HEK293 (cell line): ENCODE measurements around the gene RABL3.

Source experiments
- CTCF ChIA-PET: fragments of 350-600 bp; formaldehyde crosslinking; extraction: SDS; loops from one replicate; lab custom pipeline; 2021; ENCODE audit warnings: antibody characterized with exemption; lab: Yijun Ruan, JAX
- POLR2A ChIA-PET: fragments of 300-600 bp; formaldehyde crosslinking; extraction: SDS; loops from one replicate; lab custom pipeline; 2020; ENCODE audit warnings: antibody characterized with exemption, inconsistent platforms; lab: Yijun Ruan, JAX
- H3K27ac ChIP-seq: fragments of 200-500 bp; sonication (Bioruptor generic); 2 replicates; pipeline ENCODE4 v1.5.1; 2014; ENCODE audit warnings: low read depth, low read length, control low read depth, inconsistent platforms; ENCODE audit errors: extremely low read depth
- H3K36me3 ChIP-seq, 2 experiments: fragments of 200-500 bp in 1 of 2; sonication (Bioruptor generic) in 1 of 2; 1 replicate in 1 of 2; 2 replicates in 1 of 2; pipeline ENCODE4 v1.5.1; 2014 to 2017; ENCODE audit warnings: inconsistent platforms in 2 of 2, low read length in 2 of 2; ENCODE audit not compliant: control insufficient read depth in 2 of 2, insufficient read depth in 1 of 2
- H3K4me1 ChIP-seq: fragments of 200-500 bp; sonication (Bioruptor generic); 2 replicates; pipeline ENCODE4 v1.5.1; 2014; ENCODE audit warnings: mild to moderate bottlenecking, low read length, inconsistent platforms; ENCODE audit not compliant: control insufficient read depth, insufficient read depth
- H3K4me3 ChIP-seq: 2 replicates; pipeline ENCODE4 v1.5.1; 2011; ENCODE audit warnings: low read depth, mild to moderate bottlenecking, control low read depth, low read length, moderate library complexity
- H3K9me3 ChIP-seq: fragments of 200-500 bp; sonication (Bioruptor generic); 2 replicates; pipeline ENCODE4 v1.5.1; 2014; ENCODE audit warnings: low read depth, low read length, inconsistent platforms; ENCODE audit not compliant: control insufficient read depth, insufficient read depth
- GFI1B ChIP-seq: fragments of 450-650 bp; formaldehyde crosslinking; IDR thresholded peaks from 2 replicates; pipeline ENCODE4 v1.5.1; 2016; ENCODE audit warnings: missing biosample characterization, missing genetic modification characterization
- KLF9 ChIP-seq: fragments of 450-650 bp; formaldehyde crosslinking; IDR thresholded peaks from 2 replicates; pipeline ENCODE4 v1.5.1; 2016; ENCODE audit warnings: missing biosample characterization, missing genetic modification characterization, low read depth
- RBAK ChIP-seq: fragments of 450-650 bp; formaldehyde crosslinking; IDR thresholded peaks from 2 replicates; pipeline ENCODE4 v1.5.1; 2016; ENCODE audit warnings: missing biosample characterization, missing genetic modification characterization
- TCF7L2 ChIP-seq: IDR thresholded peaks from 2 replicates; pipeline ENCODE4 v1.6.1; 2011; ENCODE audit warnings: low read depth, mild to moderate bottlenecking, inconsistent platforms, low read length, moderate library complexity, borderline replicate concordance
- ZEB2 ChIP-seq: fragments of 450-650 bp; formaldehyde crosslinking; IDR thresholded peaks from 2 replicates; pipeline ENCODE4 v1.5.1; 2016; ENCODE audit warnings: missing biosample characterization, missing genetic modification characterization
- ZFP37 ChIP-seq: fragments of 450-650 bp; formaldehyde crosslinking; IDR thresholded peaks from 2 replicates; pipeline ENCODE4 v1.5.1; 2016; ENCODE audit warnings: missing biosample characterization, missing genetic modification characterization
- ZNF112 ChIP-seq: fragments of 450-650 bp; formaldehyde crosslinking; IDR thresholded peaks from 2 replicates; pipeline ENCODE4 v1.5.0; 2017; ENCODE audit warnings: missing biosample characterization, missing genetic modification characterization
- ZNF132 ChIP-seq: fragments of 450-650 bp; formaldehyde crosslinking; IDR thresholded peaks from 2 replicates; pipeline ENCODE4 v1.5.1; 2017; ENCODE audit warnings: missing biosample characterization, missing genetic modification characterization, borderline replicate concordance
- ZNF2 ChIP-seq: fragments of 450-650 bp; formaldehyde crosslinking; IDR thresholded peaks from 2 replicates; pipeline ENCODE4 v1.5.1; 2016; ENCODE audit warnings: missing biosample characterization, missing genetic modification characterization
- ZNF274 ChIP-seq, 2 experiments: fragments of 200-500 bp in 1 of 2; fragments of 450-650 bp in 1 of 2; sonication (Bioruptor generic) in 1 of 2; formaldehyde crosslinking in 1 of 2; IDR thresholded peaks; 2 replicates each; pipeline versions ENCODE4 v1.5.1 to v1.6.1; 2014 to 2016; ENCODE audit warnings: borderline replicate concordance in 1 of 2, inconsistent platforms in 1 of 2, low read length in 1 of 2, missing biosample characterization in 1 of 2, missing genetic modification characterization in 1 of 2
- ZNF280D ChIP-seq: fragments of 450-650 bp; formaldehyde crosslinking; IDR thresholded peaks from 2 replicates; pipeline ENCODE4 v1.5.1; 2016; ENCODE audit warnings: missing biosample characterization, missing genetic modification characterization
- ZNF473 ChIP-seq: fragments of 450-650 bp; formaldehyde crosslinking; IDR thresholded peaks from 2 replicates; pipeline ENCODE4 v1.5.1; 2017; ENCODE audit warnings: missing biosample characterization, missing genetic modification characterization
- ZNF48 ChIP-seq: fragments of 450-650 bp; formaldehyde crosslinking; IDR thresholded peaks from 2 replicates; pipeline ENCODE4 v1.5.1; 2016; ENCODE audit warnings: missing biosample characterization, missing genetic modification characterization
- ZNF600 ChIP-seq: fragments of 450-650 bp; formaldehyde crosslinking; IDR thresholded peaks from 2 replicates; pipeline ENCODE4 v1.5.1; 2016; ENCODE audit warnings: missing biosample characterization, missing genetic modification characterization
- ZNF610 ChIP-seq: fragments of 450-650 bp; formaldehyde crosslinking; IDR thresholded peaks from 2 replicates; pipeline ENCODE4 v1.5.1; 2016; ENCODE audit warnings: missing biosample characterization, missing genetic modification characterization, borderline replicate concordance
- ZNF639 ChIP-seq: fragments of 450-650 bp; formaldehyde crosslinking; IDR thresholded peaks from 2 replicates; pipeline ENCODE4 v1.5.1; 2016; ENCODE audit warnings: missing biosample characterization, missing genetic modification characterization
- ZNF664 ChIP-seq: fragments of 450-650 bp; formaldehyde crosslinking; IDR thresholded peaks from 2 replicates; pipeline ENCODE4 v1.5.1; 2016; ENCODE audit warnings: missing biosample characterization, missing genetic modification characterization
- TF ChIP-seq, protein P1 (sequence below): fragments of 450-650 bp; formaldehyde crosslinking; IDR thresholded peaks from 2 replicates; pipeline ENCODE4 v1.5.1; 2016; ENCODE audit warnings: missing biosample characterization, missing genetic modification characterization
- TF ChIP-seq, protein P2 (sequence below): fragments of 450-650 bp; IDR thresholded peaks from 2 replicates; pipeline ENCODE4 v1.5.1; 2018; ENCODE audit warnings: missing biosample characterization, missing genetic modification characterization

RABL3 gene

GRCh38 chr3:120659834-120660233 lies 82.5 kb downstream of the RABL3 start:
- TF ChIP-seq, protein P1, sequence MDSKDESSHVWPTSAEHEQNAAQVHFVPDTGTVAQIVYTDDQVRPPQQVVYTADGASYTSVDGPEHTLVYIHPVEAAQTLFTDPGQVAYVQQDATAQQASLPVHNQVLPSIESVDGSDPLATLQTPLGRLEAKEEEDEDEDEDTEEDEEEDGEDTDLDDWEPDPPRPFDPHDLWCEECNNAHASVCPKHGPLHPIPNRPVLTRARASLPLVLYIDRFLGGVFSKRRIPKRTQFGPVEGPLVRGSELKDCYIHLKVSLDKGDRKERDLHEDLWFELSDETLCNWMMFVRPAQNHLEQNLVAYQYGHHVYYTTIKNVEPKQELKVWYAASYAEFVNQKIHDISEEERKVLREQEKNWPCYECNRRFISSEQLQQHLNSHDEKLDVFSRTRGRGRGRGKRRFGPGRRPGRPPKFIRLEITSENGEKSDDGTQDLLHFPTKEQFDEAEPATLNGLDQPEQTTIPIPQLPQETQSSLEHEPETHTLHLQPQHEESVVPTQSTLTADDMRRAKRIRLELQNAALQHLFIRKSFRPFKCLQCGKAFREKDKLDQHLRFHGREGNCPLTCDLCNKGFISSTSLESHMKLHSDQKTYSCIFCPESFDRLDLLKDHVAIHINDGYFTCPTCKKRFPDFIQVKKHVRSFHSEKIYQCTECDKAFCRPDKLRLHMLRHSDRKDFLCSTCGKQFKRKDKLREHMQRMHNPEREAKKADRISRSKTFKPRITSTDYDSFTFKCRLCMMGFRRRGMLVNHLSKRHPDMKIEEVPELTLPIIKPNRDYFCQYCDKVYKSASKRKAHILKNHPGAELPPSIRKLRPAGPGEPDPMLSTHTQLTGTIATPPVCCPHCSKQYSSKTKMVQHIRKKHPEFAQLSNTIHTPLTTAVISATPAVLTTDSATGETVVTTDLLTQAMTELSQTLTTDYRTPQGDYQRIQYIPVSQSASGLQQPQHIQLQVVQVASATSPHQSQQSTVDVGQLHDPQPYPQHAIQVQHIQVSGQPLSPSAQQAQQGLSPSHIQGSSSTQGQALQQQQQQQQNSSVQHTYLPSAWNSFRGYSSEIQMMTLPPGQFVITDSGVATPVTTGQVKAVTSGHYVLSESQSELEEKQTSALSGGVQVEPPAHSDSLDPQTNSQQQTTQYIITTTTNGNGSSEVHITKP (tag by site-specific recombination) = peak; percentile 55; the same call in 1 of the 2 replicates
- no peak for TF ChIP-seq ZNF639 (tag by site-specific recombination)
- TF ChIP-seq, all 188 proteins: peak for 1
- CTCF ChIA-PET = no interaction called here

DNA sequence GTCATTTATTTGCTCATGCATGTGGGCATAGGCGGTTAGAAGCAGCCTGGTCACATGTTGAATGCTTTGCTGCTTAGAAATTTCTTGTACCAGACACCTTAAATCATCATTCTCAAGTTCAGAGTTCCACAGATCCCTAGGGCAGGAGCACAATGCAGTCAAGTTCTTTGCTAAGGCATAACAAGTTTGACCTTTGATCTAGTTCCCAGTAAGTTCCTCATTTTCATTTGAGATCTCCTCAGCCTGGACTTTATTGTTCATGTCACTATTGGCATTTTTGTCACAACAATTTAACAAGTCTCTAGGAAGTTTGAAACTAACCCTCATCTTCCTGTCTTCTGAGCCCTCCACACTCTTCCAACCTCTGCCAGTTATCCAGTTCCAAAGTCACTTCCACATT lies 83.0 kb downstream of the RABL3 start:
- POLR2A ChIA-PET = no interaction called here
- no peaks in the 10 kb centered on the region for H3K9me3 ChIP-seq
- H3K4me1 ChIP-seq = no peaks in the 10 kb centered on the region
- TF ChIP-seq, protein P2, sequence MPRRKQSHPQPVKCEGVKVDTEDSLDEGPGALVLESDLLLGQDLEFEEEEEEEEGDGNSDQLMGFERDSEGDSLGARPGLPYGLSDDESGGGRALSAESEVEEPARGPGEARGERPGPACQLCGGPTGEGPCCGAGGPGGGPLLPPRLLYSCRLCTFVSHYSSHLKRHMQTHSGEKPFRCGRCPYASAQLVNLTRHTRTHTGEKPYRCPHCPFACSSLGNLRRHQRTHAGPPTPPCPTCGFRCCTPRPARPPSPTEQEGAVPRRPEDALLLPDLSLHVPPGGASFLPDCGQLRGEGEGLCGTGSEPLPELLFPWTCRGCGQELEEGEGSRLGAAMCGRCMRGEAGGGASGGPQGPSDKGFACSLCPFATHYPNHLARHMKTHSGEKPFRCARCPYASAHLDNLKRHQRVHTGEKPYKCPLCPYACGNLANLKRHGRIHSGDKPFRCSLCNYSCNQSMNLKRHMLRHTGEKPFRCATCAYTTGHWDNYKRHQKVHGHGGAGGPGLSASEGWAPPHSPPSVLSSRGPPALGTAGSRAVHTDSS = no peak
- no peak for TF ChIP-seq ZFP37 (tag by site-specific recombination)
- no peak for TF ChIP-seq ZNF280D
- TF ChIP-seq ZNF610 (tag by site-specific recombination) = no peak
- TF ChIP-seq ZNF600 (tag by site-specific recombination) = no peak
- TF ChIP-seq ZNF473 (tag by site-specific recombination) = no peak
- TF ChIP-seq RBAK = no peak
- TF ChIP-seq ZNF48 = no peak
- TF ChIP-seq KLF9 (tag by site-specific recombination) = no peak
- no peak for TF ChIP-seq ZNF112
- no peak for TF ChIP-seq ZNF2 (tag by site-specific recombination)
- no peak for TF ChIP-seq ZNF664 (tag by site-specific recombination)
- no peak for TF ChIP-seq ZEB2 (tag by site-specific recombination)
- TF ChIP-seq ZNF274 (IDR thresholded peaks at IDR 0.05; ENCODE audit: low read length) = no peak
- no peak for TF ChIP-seq ZNF274 (tag by site-specific recombination; IDR thresholded peaks at IDR 0.05; ENCODE audit: borderline replicate concordance)
- TF ChIP-seq TCF7L2 = no peak
- no peak for TF ChIP-seq GFI1B
- no peak for TF ChIP-seq ZNF132 (tag by site-specific recombination)
- H3K4me3 ChIP-seq = no peak overlapping the region
- CTCF ChIA-PET = no interaction called here
- H3K27ac ChIP-seq = no peak overlapping the region
- H3K36me3 ChIP-seq = no peaks in the 10 kb centered on the region

More at GRCh38 chr3:120659834-120660233, 82.5 kb downstream of the RABL3 start:
- no peaks in the 10 kb centered on the region for H3K4me1 ChIP-seq
- H3K27ac ChIP-seq = no peak overlapping the region
- H3K36me3 ChIP-seq = no peaks in the 10 kb centered on the region
- POLR2A ChIA-PET = no interaction called here
- H3K9me3 ChIP-seq = no peaks in the 10 kb centered on the region
- no peak overlapping the region for H3K4me3 ChIP-seq
